ENCODE data around the gene NRP1.

The NRP1 gene

GRCh38 chr10:33174674-33175434 is 159.6 kb downstream of the NRP1 start:
- no peak for ATAC-seq

GRCh38 chr10:33165911-33166310 is 168.6 kb downstream of the NRP1 start:
- no peak for ATAC-seq

- ATAC-seq = no peak
These were observed 170.3 kb downstream of the NRP1 start for GRCh38 chr10:33164060-33164709.

GRCh38 chr10:33162248-33162575 is 172.3 kb downstream of the NRP1 start:
- no peak for ATAC-seq

GRCh38 chr10:33161550-33162247 is 172.8 kb downstream of the NRP1 start:
- no peak for ATAC-seq

GRCh38 chr10:33160151-33160550 is 174.3 kb downstream of the NRP1 start:
- ATAC-seq = no peak

GRCh38 chr10:33157103-33157502 is 177.4 kb downstream of the NRP1 start:
- ATAC-seq = no peak

- ATAC-seq = peak; percentile 59 to 63
These were observed 178.5 kb downstream of the NRP1 start for GRCh38 chr10:33155720-33156638.

- no peak for ATAC-seq
These were observed 179.9 kb downstream of the NRP1 start for GRCh38 chr10:33154590-33154989.

GRCh38 chr10:33153968-33154327 is 180.5 kb downstream of the NRP1 start:
- peak in 1 of 2 donors; percentile 39 for ATAC-seq

- ATAC-seq = peak; percentile 70 to 82
These were observed 181.1 kb downstream of the NRP1 start for GRCh38 chr10:33153251-33153967.

GRCh38 chr10:33152750-33153149 is 181.7 kb downstream of the NRP1 start:
- ATAC-seq = no peak

GRCh38 chr10:33152146-33152545 is 182.3 kb downstream of the NRP1 start:
- no peak for ATAC-seq

- ATAC-seq = no peak
These were observed 183.1 kb downstream of the NRP1 start for GRCh38 chr10:33151344-33151864.

- ATAC-seq = no peak
These were observed 183.6 kb downstream of the NRP1 start for GRCh38 chr10:33150889-33151288.

GRCh38 chr10:33150146-33150545 is 184.3 kb downstream of the NRP1 start:
- no peak for ATAC-seq

GRCh38 chr10:33147013-33147310 is 187.5 kb downstream of the NRP1 start:
- no peak for ATAC-seq

- ATAC-seq = no peak
These were observed 188.1 kb downstream of the NRP1 start for GRCh38 chr10:33146189-33147012.

GRCh38 chr10:33145451-33146188 is 188.8 kb downstream of the NRP1 start:
- ATAC-seq = no peak

GRCh38 chr10:33143160-33143728 is 191.2 kb downstream of the NRP1 start:
- peak; percentile 87 to 91 for ATAC-seq
